Fibroblast of villous mesenchyme (primary cell): ENCODE measurements around the gene PITX3. TPM values are rescaled to one million over a fixed set of nuclear protein-coding genes. Genes with fewer than 3 reads are reported as not detected.

ENCODE experiments used
- DNase-seq: peaks from one replicate; pipeline ENCODE4 v3.0.0-alpha.2; 2010; ENCODE audit warnings: low read depth
- H3K4me3 ChIP-seq: 2 replicates; pipeline ENCODE4 v1.5.1; 2011; ENCODE audit warnings: low read depth, mild to moderate bottlenecking, low read length
- total RNA-seq: library from RNA; depleted of rRNA; stranded (reverse); fragments of >200 nt; gene quantifications from 2 replicates; pipeline ENCODE4 v1.2.3, GENCODE V29; 2012
- TF ChIP-seq, protein P1 (sequence below): IDR thresholded peaks from 2 replicates; pipeline ENCODE4 v1.5.1; 2012; ENCODE audit warnings: low read depth, mild to moderate bottlenecking, low read length; ENCODE audit not compliant: insufficient read depth

Gene PITX3
- total RNA-seq, 1 donor: not detected

DNA sequence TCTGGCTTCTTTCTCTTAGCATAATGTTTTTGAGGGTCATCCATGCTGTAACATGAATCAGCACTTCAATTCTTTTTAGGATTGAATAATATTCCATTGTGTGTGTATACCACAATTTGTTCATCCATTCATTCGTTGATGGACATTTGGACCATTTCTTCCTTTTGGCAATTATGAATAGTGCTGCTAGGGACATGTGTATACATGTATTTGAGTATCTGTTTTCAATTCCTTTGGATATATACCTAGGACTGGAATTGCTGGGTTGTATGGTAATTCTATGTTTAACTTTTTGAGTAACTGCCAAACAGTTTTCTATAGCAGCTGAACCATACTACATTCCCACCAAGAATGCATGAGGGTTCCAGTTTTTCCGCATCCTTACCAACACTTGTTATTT lies 43.2 kb upstream of the PITX3 start:
- TF ChIP-seq, protein P1, sequence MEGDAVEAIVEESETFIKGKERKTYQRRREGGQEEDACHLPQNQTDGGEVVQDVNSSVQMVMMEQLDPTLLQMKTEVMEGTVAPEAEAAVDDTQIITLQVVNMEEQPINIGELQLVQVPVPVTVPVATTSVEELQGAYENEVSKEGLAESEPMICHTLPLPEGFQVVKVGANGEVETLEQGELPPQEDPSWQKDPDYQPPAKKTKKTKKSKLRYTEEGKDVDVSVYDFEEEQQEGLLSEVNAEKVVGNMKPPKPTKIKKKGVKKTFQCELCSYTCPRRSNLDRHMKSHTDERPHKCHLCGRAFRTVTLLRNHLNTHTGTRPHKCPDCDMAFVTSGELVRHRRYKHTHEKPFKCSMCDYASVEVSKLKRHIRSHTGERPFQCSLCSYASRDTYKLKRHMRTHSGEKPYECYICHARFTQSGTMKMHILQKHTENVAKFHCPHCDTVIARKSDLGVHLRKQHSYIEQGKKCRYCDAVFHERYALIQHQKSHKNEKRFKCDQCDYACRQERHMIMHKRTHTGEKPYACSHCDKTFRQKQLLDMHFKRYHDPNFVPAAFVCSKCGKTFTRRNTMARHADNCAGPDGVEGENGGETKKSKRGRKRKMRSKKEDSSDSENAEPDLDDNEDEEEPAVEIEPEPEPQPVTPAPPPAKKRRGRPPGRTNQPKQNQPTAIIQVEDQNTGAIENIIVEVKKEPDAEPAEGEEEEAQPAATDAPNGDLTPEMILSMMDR: no peak
- H3K4me3 ChIP-seq: no peak overlapping the region
- no peak for DNase-seq

DNA sequence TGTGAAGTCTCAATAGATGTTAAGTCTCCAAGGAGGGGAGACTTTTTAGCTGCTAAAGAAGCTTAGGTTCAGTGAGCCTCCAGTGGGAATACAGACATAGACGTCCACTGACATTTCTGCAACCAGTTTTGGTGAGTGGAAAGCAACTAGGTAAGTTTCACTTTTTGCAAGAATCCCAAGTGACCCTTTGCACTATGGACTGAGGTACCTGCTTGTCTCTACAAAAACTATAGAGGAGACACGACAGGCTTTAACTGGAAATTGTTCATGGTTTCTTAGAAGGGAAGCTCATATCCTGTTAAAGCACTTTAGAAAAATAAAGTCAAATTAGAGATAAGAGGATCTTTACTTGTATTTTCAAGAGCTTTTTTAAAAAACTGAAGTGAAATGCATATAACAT lies 42.6 kb upstream of the PITX3 start:
- no peak overlapping the region for H3K4me3 ChIP-seq
- TF ChIP-seq, protein P1: no peak
- no peak for DNase-seq

DNA sequence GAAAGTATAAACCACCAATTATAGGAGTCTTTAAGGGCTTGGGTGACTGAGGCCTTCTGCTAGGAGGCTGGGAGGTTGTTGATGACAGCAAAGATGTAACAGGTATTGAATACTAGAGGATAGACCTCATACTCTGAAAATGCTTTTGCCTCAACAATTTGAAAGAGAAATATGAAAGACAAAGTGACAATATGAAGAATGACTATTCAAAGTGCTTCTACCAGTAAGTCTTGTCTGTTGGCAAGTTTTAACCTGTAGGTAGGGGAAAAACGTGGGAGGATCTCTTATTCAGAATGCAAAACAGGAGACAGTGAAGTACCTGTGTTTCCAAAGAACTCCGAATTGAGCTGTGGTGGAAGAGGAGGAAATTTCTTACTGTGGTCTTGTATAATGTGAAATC lies 42.2 kb upstream of the PITX3 start:
- TF ChIP-seq, protein P1: no peak
- DNase-seq: no peak
- H3K4me3 ChIP-seq: no peak overlapping the region

DNA sequence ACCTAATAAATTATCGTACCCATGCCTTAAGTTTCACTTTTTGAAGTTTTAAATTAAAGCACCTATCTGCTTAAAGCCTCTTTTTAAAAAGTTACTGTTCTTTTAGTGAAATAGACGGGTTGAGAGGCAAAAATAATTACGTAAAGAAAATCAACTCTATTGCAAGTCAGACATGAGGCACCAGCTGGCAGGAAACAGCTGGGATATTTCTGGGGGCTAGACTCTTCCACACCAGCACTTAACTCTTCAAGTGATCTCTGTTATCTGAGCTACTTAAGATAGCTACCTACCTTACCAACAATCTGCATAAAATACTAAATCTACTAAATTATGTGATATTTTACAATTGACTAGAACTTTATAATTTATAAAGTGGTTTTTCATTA lies 39.8 kb upstream of the PITX3 start:
- peak; percentile 64 for DNase-seq

DNA sequence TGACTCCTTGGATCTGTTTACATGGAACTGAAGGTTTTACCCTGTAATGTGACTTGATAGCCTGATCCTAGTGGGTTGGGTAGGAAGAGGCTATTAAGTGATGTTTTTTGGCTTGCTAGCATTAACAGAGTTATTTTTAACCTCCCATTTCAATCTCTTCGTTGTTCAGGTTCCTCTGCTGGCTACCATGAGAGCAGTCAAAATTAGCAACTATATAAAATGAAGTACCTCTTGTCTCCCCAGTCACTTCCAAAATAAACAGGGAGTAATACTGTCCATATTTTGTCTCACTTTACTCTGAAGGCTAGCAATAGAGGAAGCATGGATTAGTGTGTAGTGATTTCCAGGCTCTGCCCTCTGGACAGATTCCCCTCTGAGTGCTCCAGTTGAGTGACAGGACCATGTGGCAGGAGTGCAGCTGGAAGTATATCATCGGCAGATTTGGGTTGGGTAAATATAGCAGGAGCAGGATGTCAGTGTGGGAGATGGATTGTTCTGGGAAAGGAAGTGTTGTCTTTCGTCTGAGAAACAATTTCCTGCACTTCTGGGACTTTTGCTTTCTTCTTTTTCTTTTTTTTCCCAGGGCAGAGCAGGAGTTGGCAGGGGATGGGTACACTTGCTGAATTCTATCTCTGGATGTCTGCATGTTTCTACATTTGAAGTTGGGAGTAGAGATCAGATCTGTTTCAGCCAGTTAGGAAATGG lies 39.2 kb upstream of the PITX3 start:
- H3K4me3 ChIP-seq: peak overlapping the region; percentile 21
- DNase-seq: peak; percentile 36
- TF ChIP-seq, protein P1: no peak

More for the DNA sequence above, 39.8 kb upstream of the PITX3 start:
- peak overlapping the region; percentile 21 for H3K4me3 ChIP-seq
- TF ChIP-seq, protein P1: no peak

DNA sequence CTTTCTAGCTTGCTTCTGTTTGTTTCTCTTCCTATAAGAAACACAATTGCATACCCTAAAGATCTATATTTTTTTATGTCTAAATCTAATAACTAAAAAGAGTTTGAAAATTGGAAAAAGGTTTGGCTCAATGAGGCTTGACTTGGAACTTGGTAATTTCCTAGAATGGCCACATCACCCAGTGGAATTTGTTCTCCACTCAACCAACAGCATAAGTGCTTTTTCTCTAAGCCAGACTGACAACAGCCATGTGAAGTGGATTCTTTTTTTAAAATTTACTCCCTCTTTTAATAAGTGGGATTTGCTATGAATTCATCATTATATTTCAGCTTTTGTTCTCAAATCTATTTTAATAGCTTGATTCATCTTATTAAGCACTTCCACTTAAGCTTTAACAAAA lies 37.8 kb upstream of the PITX3 start:
- DNase-seq: no peak
- TF ChIP-seq, protein P1: no peak
- no peak overlapping the region for H3K4me3 ChIP-seq

DNA sequence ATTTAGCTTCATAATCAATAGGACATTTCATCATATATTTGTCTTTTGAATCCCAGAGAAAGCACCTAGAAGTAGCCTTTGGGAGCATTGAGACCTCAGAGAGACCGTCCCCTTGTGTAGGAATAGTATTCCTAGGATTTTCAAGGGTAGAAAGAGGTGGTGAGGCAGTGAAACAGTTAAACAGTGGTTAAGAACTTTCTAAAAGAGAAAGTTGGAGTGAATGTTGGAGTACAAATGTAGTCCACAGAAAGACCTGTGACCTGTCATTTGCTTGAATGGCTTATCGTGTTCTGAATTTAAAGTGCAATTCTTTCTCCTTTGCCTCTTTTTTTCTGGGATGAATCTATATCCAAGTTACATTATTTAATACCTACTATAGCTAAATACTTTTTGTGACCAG lies 34.0 kb upstream of the PITX3 start:
- no peak overlapping the region for H3K4me3 ChIP-seq
- no peak for DNase-seq
- TF ChIP-seq, protein P1: no peak
